ENCODE data around the gene PACRG. TPM values are rescaled to one million over a fixed set of nuclear protein-coding genes. Genes with fewer than 3 reads are reported as not detected.

Gene PACRG
- polyA plus RNA-seq, 3 donors, result not detected

- Mint-ChIP-seq H3K9me3 (peaks cover 0 to 23% (median 12%) of the 10 kb centered on the region in 7 donors), H3K36me3 (no peaks in the 10 kb centered on the region), H3K27ac (no peak overlapping the region), H3K4me1 (no peaks in the 10 kb centered on the region), H3K27me3 (ENCODE audit: low read depth in 3 of 3) (peaks cover 0 to 3% (median 2%) of the 10 kb centered on the region in 3 donors), H3K4me3 (no peak overlapping the region)
- H3K4me1 ChIP-seq (ENCODE audit: control insufficient read depth in 1 of 2, insufficient read depth in 2 of 2, low read length in 2 of 2), result no peaks in the 10 kb centered on the region
- 94% methylated on average over 8 of the region's 9 CpGs for WGBS (ENCODE audit: insufficient coverage)
- no peak for DNase-seq
- no peak overlapping the region for H3K9ac ChIP-seq (ENCODE audit: insufficient read depth, low read length, poor library complexity, severe bottlenecking)
- H3K79me2 ChIP-seq (ENCODE audit: insufficient read depth, low read length), result no peaks in the 10 kb centered on the region
- no peak overlapping the region for H3K4me3 ChIP-seq (replicated peaks in 1 of 3; ENCODE audit: low read depth in 2 of 3, low read length in 3 of 3)
- no peaks in the 10 kb centered on the region for H3K27me3 ChIP-seq (ENCODE audit: control insufficient read depth in 2 of 2, insufficient read depth in 2 of 2, low read length in 2 of 2)
- no peak overlapping the region for H3K4me2 ChIP-seq (replicated peaks; ENCODE audit: extremely low read depth, low read length, poor library complexity, severe bottlenecking)
- no peak overlapping the region for H3K27ac ChIP-seq (ENCODE audit: low read depth in 1 of 2, low read length in 2 of 2)
- intact Hi-C loops (cut with micrococcal nuclease), result no loop called here
- no peak overlapping the region for H2AFZ ChIP-seq (ENCODE audit: insufficient read depth, low read depth, low read length, poor library complexity, severe bottlenecking)
- H3K9me3 ChIP-seq (replicated peaks in 1 of 2; ENCODE audit: control insufficient read depth in 1 of 2, insufficient read depth in 1 of 2, low read length in 2 of 2), result peaks cover 9 to 26% of the 10 kb centered on the region in 2 donors
- no peaks in the 10 kb centered on the region for H4K20me1 ChIP-seq (ENCODE audit: insufficient read depth, low read length)
- no peaks in the 10 kb centered on the region for H3K36me3 ChIP-seq (replicated peaks in 1 of 2; ENCODE audit: control insufficient read depth in 1 of 2, insufficient read depth in 2 of 2, low read length in 2 of 2)
- no peak for TF ChIP-seq CTCF (IDR thresholded peaks at IDR 0.05)
Measured at GRCh38 chr6:163095401-163095800, 367.6 kb downstream of the PACRG start.

GRCh38 chr6:163098827-163099479, 371.2 kb downstream of the PACRG start:
- no peak for TF ChIP-seq CTCF (IDR thresholded peaks at IDR 0.05)
- no peak overlapping the region for H3K9ac ChIP-seq (ENCODE audit: insufficient read depth, low read length, poor library complexity, severe bottlenecking)
- H3K79me2 ChIP-seq (ENCODE audit: insufficient read depth, low read length), result no peaks in the 10 kb centered on the region
- intact Hi-C loops (cut with micrococcal nuclease), result no loop called here
- H3K9me3 ChIP-seq (replicated peaks in 1 of 2; ENCODE audit: control insufficient read depth in 1 of 2, insufficient read depth in 1 of 2, low read length in 2 of 2), result peaks cover 12 to 30% of the 10 kb centered on the region in 2 donors
- no peak overlapping the region for H3K4me3 Mint-ChIP-seq
- no peak overlapping the region for H3K27ac Mint-ChIP-seq
- H3K27me3 ChIP-seq (ENCODE audit: control insufficient read depth in 2 of 2, insufficient read depth in 2 of 2, low read length in 2 of 2), result no peaks in the 10 kb centered on the region
- H4K20me1 ChIP-seq (ENCODE audit: insufficient read depth, low read length), result no peaks in the 10 kb centered on the region
- H3K4me1 Mint-ChIP-seq, result no peaks in the 10 kb centered on the region
- H2AFZ ChIP-seq (ENCODE audit: insufficient read depth, low read depth, low read length, poor library complexity, severe bottlenecking), result no peak overlapping the region
- H3K4me1 ChIP-seq (ENCODE audit: control insufficient read depth in 1 of 2, insufficient read depth in 2 of 2, low read length in 2 of 2), result no peaks in the 10 kb centered on the region
- WGBS (ENCODE audit: insufficient coverage), result 90% methylated on average over 2 of the region's 8 CpGs
- no peak overlapping the region for H3K27ac ChIP-seq (ENCODE audit: low read depth in 1 of 2, low read length in 2 of 2)
- H3K27me3 Mint-ChIP-seq (ENCODE audit: low read depth in 3 of 3), result peaks cover 0 to 6% (median 2%) of the 10 kb centered on the region in 3 donors
- peaks cover 0 to 28% (median 12%) of the 10 kb centered on the region in 7 donors for H3K9me3 Mint-ChIP-seq
- no peak overlapping the region for H3K4me2 ChIP-seq (replicated peaks; ENCODE audit: extremely low read depth, low read length, poor library complexity, severe bottlenecking)
- H3K36me3 Mint-ChIP-seq, result no peaks in the 10 kb centered on the region
- DNase-seq, result no peak
- no peaks in the 10 kb centered on the region for H3K36me3 ChIP-seq (replicated peaks in 1 of 2; ENCODE audit: control insufficient read depth in 1 of 2, insufficient read depth in 2 of 2, low read length in 2 of 2)
- H3K4me3 ChIP-seq (replicated peaks in 1 of 3; ENCODE audit: low read depth in 2 of 3, low read length in 3 of 3), result no peak overlapping the region
